Measurements from ENCODE around the gene SLC35B3. TPM values are rescaled to one million over a fixed set of nuclear protein-coding genes. Genes with fewer than 3 reads are reported as not detected.

SLC35B3 gene
- total and polyA plus RNA-seq, 2 of the 8 experiments (the other 6 are each of a cell fraction or from before 2014, with no cell fraction given), result 5.5 to 9.8 TPM

DNA sequence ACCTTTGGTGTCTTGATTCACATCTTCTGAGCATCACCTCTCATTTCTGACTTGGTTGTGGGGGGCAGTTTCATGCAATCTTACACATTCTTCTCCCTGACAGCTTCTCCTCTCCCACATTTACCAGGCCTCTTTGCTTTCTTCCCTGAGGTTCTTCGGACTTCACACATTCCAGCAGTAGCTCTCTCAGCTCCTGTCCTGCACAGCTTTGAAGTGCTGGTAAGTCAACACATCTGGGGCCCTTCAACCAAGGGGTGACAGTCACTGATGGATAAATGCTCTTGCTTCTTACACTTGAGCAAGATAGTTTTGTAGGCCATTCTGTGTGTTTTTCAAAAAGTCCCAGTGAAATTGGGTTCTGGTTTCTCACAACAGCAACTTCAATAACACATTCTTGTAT, 2.5 kb upstream of the SLC35B3 start (continued):
- TF ChIP-seq, protein P1, sequence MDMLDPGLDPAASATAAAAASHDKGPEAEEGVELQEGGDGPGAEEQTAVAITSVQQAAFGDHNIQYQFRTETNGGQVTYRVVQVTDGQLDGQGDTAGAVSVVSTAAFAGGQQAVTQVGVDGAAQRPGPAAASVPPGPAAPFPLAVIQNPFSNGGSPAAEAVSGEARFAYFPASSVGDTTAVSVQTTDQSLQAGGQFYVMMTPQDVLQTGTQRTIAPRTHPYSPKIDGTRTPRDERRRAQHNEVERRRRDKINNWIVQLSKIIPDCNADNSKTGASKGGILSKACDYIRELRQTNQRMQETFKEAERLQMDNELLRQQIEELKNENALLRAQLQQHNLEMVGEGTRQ (IDR thresholded peaks at IDR 0.05; ENCODE audit: low read length), result no peak
- TF ChIP-seq TCF12 (IDR thresholded peaks at IDR 0.05; ENCODE audit: low read depth, low read length) (no peak), RFX5 (IDR thresholded peaks at IDR 0.05; ENCODE audit: borderline replicate concordance, low read depth, low read length) (no peak)

Data from H1 (cell line).